ENCODE data around the gene LCK. TPM values are rescaled to one million over a fixed set of nuclear protein-coding genes. Genes with fewer than 3 reads are reported as not detected.
"Not testable (repeated sequence)": the region's sequence is repeated elsewhere in the genome, so short reads cannot be mapped to it uniquely, and the experiment has no call there.

The LCK gene
- total RNA-seq, 1 experiment from 2014 or later = not detected

DNA sequence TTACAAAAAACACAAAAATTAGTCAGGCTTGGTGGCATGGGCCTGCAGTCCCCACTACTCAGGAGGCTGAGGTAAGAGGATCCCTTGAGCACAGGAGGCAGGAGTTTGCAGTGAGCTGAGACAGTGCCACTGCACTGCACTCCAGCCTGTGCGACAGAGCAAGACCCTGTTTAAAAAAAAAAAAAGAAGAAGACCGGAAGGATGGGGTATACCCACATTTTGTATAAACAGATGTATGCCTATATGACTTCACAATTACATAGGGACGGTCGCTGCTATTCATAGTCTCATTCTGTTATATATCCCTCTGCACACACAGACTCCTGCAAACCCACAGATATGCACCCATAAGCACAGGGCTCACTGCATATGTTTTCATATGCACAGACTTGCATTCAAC is 12.7 kb downstream of the LCK start:
- in situ Hi-C loops (cut with HindIII; ENCODE audit: low pct_unique_long_range_greater_than_20kb, low sequenced_read_pairs) = no loop called here

GRCh38 chr1:32265846-32266245 is 14.8 kb downstream of the LCK start:
- no peak for DNase-seq (ENCODE audit: low read depth, low spot score)

More for the DNA sequence above, 12.7 kb downstream of the LCK start:
- DNase-seq (ENCODE audit: low read depth, low spot score) = no peak

DNA sequence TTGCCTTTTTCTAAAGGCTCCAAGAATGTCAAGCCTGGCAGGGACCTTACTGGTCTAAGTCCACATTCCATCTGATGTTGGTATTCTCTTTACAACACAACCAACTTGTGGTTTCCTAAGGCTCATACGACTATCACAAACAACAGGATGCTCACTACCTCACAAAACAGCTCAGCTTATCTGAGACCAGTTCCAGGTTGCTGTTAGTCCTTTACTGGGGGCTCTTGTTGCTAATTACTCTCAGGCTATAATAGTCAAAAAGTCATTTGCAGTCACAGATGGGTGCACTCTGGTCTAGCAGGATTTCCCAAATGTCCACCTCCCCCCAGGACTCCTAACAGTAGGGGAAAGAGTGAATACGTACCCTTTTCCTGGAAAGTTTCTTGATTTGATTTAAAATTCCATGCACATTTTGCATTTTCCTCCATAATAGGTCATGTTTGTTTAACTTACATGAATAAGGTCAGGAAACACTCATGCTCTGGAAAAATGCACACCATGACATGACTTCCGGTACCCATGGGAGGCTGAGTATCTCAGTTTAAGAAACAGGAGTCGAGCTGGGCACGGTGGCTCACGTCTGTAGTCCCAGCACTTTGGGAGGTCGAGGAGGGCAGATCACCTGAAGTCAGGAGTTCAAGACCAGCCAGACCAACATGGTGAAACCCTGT is 16.0 kb downstream of the LCK start:
- DNase-seq (ENCODE audit: low read depth, low spot score) = no peak
- in situ Hi-C loops (cut with HindIII; ENCODE audit: low pct_unique_long_range_greater_than_20kb, low sequenced_read_pairs) = no loop called here

More at GRCh38 chr1:32265846-32266245, 14.8 kb downstream of the LCK start:
- in situ Hi-C loops (cut with HindIII; ENCODE audit: low pct_unique_long_range_greater_than_20kb, low sequenced_read_pairs) = no loop called here

DNA sequence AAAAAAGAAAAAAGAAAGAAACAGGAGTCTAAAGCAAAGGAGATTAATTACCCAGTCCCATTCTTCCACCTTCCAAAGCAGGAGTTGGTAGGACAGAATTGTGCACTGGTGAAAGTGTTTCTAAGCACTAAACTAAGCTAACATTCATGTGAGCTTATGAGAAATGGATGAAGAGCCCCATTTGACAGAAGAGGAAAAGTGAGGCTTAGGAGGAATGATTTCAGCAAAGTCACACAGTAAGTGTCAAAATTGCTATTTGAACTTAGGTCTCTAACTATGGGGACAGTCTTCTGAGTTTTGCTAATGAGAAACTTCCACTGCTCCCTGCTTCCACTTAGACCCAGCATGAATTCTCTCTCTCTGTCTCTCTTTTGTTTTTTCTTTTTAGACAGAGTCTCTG is 18.7 kb downstream of the LCK start:
- in situ Hi-C loops (cut with HindIII; ENCODE audit: low pct_unique_long_range_greater_than_20kb, low sequenced_read_pairs) = no loop called here
- DNase-seq (ENCODE audit: low read depth, low spot score) = no peak

DNA sequence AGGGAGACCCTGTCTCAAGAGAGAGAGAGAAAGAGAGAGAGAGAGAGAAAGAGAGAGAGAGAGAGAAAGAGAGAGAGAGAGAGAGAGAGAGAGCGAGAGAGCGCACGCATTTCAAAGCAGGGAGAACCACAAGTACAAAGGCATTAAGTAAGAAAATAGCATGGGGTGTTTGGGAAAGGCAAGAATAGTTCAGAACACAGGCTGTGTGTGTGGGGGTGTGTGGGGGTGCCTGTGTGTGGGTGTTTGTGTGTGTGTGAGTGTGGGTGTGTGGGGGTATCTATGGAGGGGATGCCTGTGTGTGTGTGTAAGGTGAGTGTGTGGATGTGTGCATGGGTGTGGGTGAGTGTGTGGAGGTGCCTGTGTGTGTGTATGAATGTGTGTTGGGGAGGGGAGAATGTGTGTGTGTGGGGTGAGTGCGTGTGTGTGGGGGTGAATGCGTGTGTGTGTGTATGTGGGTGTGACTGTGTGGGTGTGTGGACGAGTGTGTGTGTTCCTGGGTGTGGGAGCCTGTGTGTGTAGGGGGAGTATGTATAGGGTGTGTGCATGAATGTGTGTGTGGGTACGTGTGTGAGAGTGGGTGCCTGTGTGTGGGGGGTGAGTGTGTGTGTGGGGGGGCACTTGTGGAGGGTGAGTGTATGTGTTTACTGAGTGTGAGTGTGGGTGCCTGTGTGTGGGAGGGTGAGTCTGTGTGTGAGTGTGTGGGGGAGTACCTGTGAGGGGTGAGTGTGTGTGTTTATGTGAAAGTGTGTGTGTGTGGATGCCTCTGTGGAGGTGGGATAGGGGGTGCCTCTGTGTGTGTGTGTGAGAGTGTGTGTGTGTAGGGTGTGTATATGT is 21.7 kb downstream of the LCK start:
- in situ Hi-C loops (cut with HindIII; ENCODE audit: low pct_unique_long_range_greater_than_20kb, low sequenced_read_pairs) = no loop called here
- no peak for DNase-seq (ENCODE audit: low read depth, low spot score)

- in situ Hi-C loops (cut with HindIII; ENCODE audit: low pct_unique_long_range_greater_than_20kb, low sequenced_read_pairs) = no loop called here
These were observed 22.5 kb downstream of the LCK start for GRCh38 chr1:32273391-32274208.

DNA sequence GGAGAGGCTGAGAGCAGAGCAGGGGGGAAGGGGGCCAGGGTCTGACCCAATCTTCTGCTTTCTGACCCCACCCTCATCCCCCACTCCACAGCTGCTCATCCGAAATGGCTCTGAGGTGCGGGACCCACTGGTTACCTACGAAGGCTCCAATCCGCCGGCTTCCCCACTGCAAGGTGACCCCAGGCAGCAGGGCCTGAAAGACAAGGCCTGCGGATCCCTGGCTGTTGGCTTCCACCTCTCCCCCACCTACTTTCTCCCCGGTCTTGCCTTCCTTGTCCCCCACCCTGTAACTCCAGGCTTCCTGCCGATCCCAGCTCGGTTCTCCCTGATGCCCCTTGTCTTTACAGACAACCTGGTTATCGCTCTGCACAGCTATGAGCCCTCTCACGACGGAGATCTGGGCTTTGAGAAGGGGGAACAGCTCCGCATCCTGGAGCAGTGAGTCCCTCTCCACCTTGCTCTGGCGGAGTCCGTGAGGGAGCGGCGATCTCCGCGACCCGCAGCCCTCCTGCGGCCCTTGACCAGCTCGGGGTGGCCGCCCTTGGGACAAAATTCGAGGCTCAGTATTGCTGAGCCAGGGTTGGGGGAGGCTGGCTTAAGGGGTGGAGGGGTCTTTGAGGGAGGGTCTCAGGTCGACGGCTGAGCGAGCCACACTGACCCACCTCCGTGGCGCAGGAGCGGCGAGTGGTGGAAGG is 23.7 kb downstream of the LCK start:
- in situ Hi-C loops (cut with HindIII; ENCODE audit: low pct_unique_long_range_greater_than_20kb, low sequenced_read_pairs) = no loop called here
- no peak for DNase-seq (ENCODE audit: low read depth, low spot score)

More at GRCh38 chr1:32273391-32274208, 22.5 kb downstream of the LCK start:
- DNase-seq (ENCODE audit: low read depth, low spot score) = no peak

DNA sequence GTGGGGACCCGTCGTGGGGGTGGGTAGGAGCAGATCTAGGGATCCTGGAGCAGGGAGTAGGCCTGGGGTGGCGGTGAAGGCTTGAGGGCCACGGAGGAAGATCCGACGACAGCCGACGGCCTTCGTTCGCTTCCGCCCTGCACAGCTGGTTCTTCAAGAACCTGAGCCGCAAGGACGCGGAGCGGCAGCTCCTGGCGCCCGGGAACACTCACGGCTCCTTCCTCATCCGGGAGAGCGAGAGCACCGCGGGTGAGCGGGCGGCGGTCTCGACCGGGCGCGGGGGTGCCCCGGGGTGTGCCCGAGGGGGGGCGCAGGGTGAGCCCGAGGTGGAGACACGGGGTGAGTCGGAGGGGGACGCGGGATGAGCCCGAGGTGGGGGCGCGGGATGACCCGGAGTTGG is 24.4 kb downstream of the LCK start:
- in situ Hi-C loops (cut with HindIII; ENCODE audit: low pct_unique_long_range_greater_than_20kb, low sequenced_read_pairs) = no loop called here
- DNase-seq (ENCODE audit: low read depth, low spot score) = no peak

- DNase-seq (ENCODE audit: low read depth, low spot score) = no peak
- in situ Hi-C loops (cut with HindIII; ENCODE audit: low pct_unique_long_range_greater_than_20kb, low sequenced_read_pairs) = no loop called here
These were observed 25.1 kb downstream of the LCK start for GRCh38 chr1:32276032-32276782.

DNA sequence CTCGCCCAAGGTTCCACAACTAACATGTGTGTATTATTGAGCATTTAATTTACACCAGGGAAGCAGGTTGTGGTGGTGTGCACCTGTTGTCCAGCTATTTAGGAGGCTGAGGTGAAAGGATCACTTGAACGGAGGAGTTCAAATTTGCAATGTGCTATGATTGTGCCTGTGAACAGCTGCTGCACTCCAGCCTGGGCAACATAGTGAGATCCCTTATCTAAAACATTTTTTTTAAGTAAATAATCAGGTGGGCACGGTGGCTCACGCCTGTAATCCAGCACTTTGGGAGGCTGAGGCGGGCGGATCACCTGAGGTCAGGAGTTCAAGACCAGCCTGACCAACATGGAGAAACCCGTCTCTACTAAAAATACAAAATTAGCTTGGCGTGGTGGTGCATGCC is 33.7 kb downstream of the LCK start:
- DNase-seq (ENCODE audit: low read depth, low spot score); in situ Hi-C loops (cut with HindIII; ENCODE audit: low pct_unique_long_range_greater_than_20kb, low sequenced_read_pairs): not testable (repeated sequence)

DNA sequence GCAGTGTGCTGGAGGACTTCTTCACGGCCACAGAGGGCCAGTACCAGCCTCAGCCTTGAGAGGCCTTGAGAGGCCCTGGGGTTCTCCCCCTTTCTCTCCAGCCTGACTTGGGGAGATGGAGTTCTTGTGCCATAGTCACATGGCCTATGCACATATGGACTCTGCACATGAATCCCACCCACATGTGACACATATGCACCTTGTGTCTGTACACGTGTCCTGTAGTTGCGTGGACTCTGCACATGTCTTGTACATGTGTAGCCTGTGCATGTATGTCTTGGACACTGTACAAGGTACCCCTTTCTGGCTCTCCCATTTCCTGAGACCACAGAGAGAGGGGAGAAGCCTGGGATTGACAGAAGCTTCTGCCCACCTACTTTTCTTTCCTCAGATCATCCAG is 34.6 kb downstream of the LCK start:
- no peak for DNase-seq (ENCODE audit: low read depth, low spot score)
- in situ Hi-C loops (cut with HindIII; ENCODE audit: low pct_unique_long_range_greater_than_20kb, low sequenced_read_pairs) = no loop called here

DNA sequence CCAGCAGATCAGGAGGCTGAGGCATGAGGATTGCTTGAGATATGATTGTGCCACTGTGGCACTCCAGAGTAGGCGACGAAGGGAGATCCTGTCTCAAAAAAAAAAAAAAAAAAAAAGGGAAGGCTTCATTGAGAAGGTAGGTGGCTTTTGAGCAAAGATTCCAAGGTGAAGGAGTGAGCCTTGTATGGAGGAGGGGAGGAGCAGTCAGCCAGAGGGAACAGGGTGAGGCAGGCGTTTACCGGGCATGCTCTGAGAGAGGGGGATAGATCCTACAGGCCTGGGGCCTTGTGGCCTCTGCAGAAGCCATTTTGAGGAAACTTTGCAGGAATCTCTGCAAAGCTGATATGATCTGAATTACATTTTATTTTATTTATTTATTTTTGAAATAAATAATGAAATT is 35.7 kb downstream of the LCK start:
- in situ Hi-C loops (cut with HindIII; ENCODE audit: low pct_unique_long_range_greater_than_20kb, low sequenced_read_pairs) = no loop called here
- no peak for DNase-seq (ENCODE audit: low read depth, low spot score)

DNA sequence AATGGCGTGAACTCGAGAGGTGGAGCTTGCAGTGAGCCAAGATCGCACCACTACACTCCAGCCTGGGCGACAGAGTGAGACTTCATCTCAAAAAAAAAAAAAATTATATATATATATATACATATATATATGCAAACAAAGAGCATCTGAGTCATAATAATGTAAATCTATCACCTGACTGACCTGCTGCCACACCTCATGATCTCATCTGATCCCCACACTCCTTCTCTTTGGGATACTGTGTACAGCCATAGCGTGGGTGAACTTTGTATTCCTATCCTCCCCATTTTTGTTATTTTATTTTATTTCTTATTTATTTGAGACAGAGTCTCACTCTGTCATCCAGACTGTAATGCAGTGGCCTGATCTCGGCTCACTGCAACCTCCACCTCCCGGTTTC is 38.2 kb downstream of the LCK start:
- in situ Hi-C loops (cut with HindIII; ENCODE audit: low pct_unique_long_range_greater_than_20kb, low sequenced_read_pairs) = no loop called here
- no peak for DNase-seq (ENCODE audit: low read depth, low spot score)

DNA sequence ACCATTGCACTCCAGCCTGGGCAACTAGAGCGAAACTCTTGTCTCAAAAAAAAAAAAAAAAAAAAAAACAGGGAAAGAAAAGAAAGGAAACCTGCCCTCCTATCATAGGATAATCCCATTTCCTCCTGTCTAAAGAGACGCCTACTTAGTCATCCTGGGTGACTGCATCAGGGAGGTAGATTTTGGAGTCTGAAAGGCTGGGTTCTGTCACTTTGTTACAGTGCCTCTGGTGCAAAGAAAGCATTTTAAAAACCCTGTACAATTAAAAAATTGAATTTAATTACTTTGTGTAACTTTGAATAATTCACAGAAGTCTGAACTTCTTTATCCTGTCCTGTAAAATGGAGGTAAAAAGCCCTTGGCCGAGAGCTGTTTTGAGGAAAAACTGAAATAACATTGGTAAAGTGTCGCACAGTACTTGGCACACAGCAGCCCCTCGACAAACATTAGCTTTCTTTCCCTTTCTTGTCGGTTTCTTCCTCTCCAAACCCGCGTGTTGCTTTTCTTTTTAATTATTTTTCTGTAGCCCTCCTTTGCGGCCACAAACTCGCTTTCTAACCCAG is 40.2 kb downstream of the LCK start:
- in situ Hi-C loops (cut with HindIII; ENCODE audit: low pct_unique_long_range_greater_than_20kb, low sequenced_read_pairs) = no loop called here
- DNase-seq (ENCODE audit: low read depth, low spot score) = no peak

GRCh38 chr1:32291708-32292538 is 40.9 kb downstream of the LCK start, which contains the start of gene HDAC1:
Gene HDAC1, plus strand, starts transcription at chr1:32292083. Its CDS starts 87 bp downstream, at chr1:32292170.
- DNase-seq (ENCODE audit: low read depth, low spot score) = peak; percentile 94
- in situ Hi-C loops (cut with HindIII; ENCODE audit: low pct_unique_long_range_greater_than_20kb, low sequenced_read_pairs) = no loop called here

DNA sequence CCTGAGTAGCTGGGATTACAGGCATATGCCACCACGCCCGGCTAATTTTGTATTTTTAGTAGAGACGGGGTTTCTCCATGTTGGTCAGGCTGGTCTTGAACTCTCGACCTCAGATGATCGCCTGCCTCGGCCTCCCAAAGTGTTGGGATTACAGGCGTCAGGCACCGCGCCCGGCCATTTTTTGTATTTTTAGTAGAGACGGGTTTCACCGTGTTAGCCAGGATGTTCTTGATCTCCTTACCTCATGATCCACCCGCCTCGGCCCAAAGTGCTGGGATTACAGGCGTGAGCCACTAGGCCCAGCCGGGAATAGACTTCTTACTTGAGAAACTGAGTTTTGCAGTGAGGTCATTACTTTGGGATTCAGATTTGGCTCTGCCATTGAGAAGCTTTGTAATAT is 47.1 kb downstream of the LCK start:
- DNase-seq (ENCODE audit: low read depth, low spot score); in situ Hi-C loops (cut with HindIII; ENCODE audit: low pct_unique_long_range_greater_than_20kb, low sequenced_read_pairs): not testable (repeated sequence)

Data from SK-MEL-5 (cell line).